Caco-2 (cell line): ENCODE data around the gene HOXA5. TPM values are rescaled to one million over a fixed set of nuclear protein-coding genes. Genes with fewer than 3 reads are reported as not detected.

ENCODE experiments used
- BruUV-seq: library from RNA; stranded (reverse); fragments of 400-500 nt; replicated peaks from 2 replicates; lab custom pipeline; 2021; lab: Mats Ljungman, UMichigan
- CTCF ChIA-PET: fragments of 300-600 bp; sonication (Branson Sonifier 250); formaldehyde crosslinking; loops from one replicate; lab custom pipeline; 2022; ENCODE audit warnings: antibody characterized with exemption; lab: Charles Lee
- POLR2A ChIA-PET: fragments of 300-600 bp; sonication (Branson Sonifier 250); formaldehyde crosslinking; loops from one replicate; lab custom pipeline; 2022; ENCODE audit warnings: antibody characterized with exemption; lab: Charles Lee
- DNase-seq, 2 experiments: peaks; one replicate each; pipeline versions ENCODE4 v3.0.0 to v3.0.0-alpha.2; 2020 to 2022
- H3K27me3 ChIP-seq: replicated peaks from 2 replicates; pipeline ENCODE4 v1.6.0; 2011; ENCODE audit warnings: low read length; ENCODE audit not compliant: control insufficient read depth, insufficient read depth
- H3K36me3 ChIP-seq: 2 replicates; pipeline ENCODE4 v1.5.1; 2011; ENCODE audit warnings: low read length; ENCODE audit not compliant: control insufficient read depth, insufficient read depth
- H3K4me1 ChIP-seq: fragments of 250-450 bp; sonication (Bioruptor Pico); 2 replicates; pipeline ENCODE4 v1.5.1; 2020; ENCODE audit warnings: mild to moderate bottlenecking
- H3K4me3 ChIP-seq: 2 replicates; pipeline ENCODE4 v1.5.1; 2011; ENCODE audit warnings: low read depth, mild to moderate bottlenecking, control low read depth, low read length
- H3K9me3 ChIP-seq: fragments of 250-450 bp; sonication (Bioruptor Pico); 2 replicates; pipeline ENCODE4 v1.5.1; 2020; ENCODE audit warnings: mild to moderate bottlenecking, moderate library complexity
- H3K27ac Mint-ChIP-seq: one replicate; pipeline ENCODE4 v1.8.0; 2022; ENCODE audit warnings: mixed read lengths; ENCODE audit not compliant: unreplicated experiment
- H3K27me3 Mint-ChIP-seq: one replicate; pipeline ENCODE4 v1.8.0; 2022; ENCODE audit warnings: mixed read lengths; ENCODE audit not compliant: insufficient read depth, unreplicated experiment
- H3K36me3 Mint-ChIP-seq: one replicate; pipeline ENCODE4 v1.8.0; 2022; ENCODE audit warnings: mild to moderate bottlenecking, mixed read lengths; ENCODE audit not compliant: insufficient read depth, unreplicated experiment
- H3K4me1 Mint-ChIP-seq: one replicate; pipeline ENCODE4 v1.8.0; 2022; ENCODE audit warnings: low read depth, mixed read lengths; ENCODE audit not compliant: unreplicated experiment
- H3K4me3 Mint-ChIP-seq: one replicate; pipeline ENCODE4 v1.8.0; 2022; ENCODE audit warnings: mild to moderate bottlenecking, moderate library complexity, mixed read lengths; ENCODE audit not compliant: unreplicated experiment
- H3K9me3 Mint-ChIP-seq: one replicate; pipeline ENCODE4 v1.8.0; 2022; ENCODE audit warnings: mixed read lengths; ENCODE audit not compliant: unreplicated experiment
- intact Hi-C: fragments of 100-400 bp; cut with micrococcal nuclease; formaldehyde crosslinking; loops from one replicate; pipeline ENCODE4 v1.10.0; 2022; ENCODE audit not compliant: unreplicated experiment
- total RNA-seq: library from RNA; stranded (reverse); gene quantifications from 2 replicates; pipeline ENCODE4 v1.2.3, GENCODE V29; 2022
- TF ChIP-seq, protein P1 (sequence below), 2 experiments: fragments of 200-600 bp in 1 of 2; IDR thresholded peaks; 1 replicate in 1 of 2; 2 replicates in 1 of 2; pipeline versions ENCODE4 v1.5.1 to v1.8.0; 2011 to 2022; ENCODE audit warnings: antibody characterized with exemption in 1 of 2, control low read depth in 1 of 2, inconsistent platforms in 1 of 2, low read depth in 1 of 2, low read length in 1 of 2, mild to moderate bottlenecking in 1 of 2, moderate library complexity in 1 of 2; ENCODE audit not compliant: insufficient read depth in 1 of 2, severe bottlenecking in 1 of 2, unreplicated experiment in 1 of 2

The HOXA5 gene
- total RNA-seq, 1 experiment from 2014 or later = 4.9 TPM

DNA sequence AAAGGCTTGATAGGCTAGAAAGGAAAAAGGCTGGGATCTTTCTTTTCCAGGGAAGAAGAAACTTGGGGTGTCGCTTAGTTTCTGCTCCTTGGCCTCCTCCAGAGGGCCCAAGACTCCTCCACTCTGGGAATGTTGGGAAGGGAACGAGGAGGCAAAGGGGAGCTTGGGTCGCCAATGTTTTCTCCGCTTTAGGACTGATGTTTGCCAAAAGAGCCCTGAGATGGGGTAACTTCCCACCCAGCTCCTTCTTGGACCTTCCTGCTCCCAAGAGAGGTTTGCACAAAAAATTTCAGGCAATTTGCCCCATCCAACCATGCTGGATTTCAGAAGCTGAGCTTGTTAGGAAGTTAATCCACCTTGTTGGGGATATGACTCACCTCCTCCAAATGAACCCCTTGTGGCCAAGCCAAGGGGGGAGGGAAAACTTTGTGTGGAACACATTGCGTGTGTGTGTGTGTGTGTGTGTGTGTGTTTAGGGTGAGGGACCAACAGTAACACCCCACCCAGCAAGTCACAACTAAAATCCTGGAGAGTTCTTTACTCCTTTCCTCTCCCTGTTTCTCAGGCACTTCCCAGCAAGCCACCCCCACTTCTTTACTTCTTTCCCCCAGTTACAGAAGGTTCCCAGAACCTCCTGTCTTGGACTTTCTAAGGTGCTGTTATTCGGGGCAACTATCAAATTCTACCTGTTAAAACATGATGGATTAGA lies 32.3 kb downstream of the HOXA5 start:
- H3K36me3 ChIP-seq = no peaks in the 10 kb centered on the region; the same call in 1 of the 2 replicates
- Mint-ChIP-seq H3K4me3 (peak overlapping the region; percentile 85), H3K27me3 (no peaks in the 10 kb centered on the region), H3K4me1 (peaks cover 20% of the 10 kb centered on the region), H3K9me3 (no peaks in the 10 kb centered on the region), H3K27ac (peak overlapping the region; percentile 87), H3K36me3 (peaks cover 35% of the 10 kb centered on the region)
- H3K9me3 ChIP-seq = no peaks in the 10 kb centered on the region
- intact Hi-C loops = no loop called here
- H3K27me3 ChIP-seq = no peaks in the 10 kb centered on the region
- BruUV-seq = no TSS peak
- H3K4me1 ChIP-seq = peaks cover 30% of the 10 kb centered on the region
- TF ChIP-seq, protein P1, sequence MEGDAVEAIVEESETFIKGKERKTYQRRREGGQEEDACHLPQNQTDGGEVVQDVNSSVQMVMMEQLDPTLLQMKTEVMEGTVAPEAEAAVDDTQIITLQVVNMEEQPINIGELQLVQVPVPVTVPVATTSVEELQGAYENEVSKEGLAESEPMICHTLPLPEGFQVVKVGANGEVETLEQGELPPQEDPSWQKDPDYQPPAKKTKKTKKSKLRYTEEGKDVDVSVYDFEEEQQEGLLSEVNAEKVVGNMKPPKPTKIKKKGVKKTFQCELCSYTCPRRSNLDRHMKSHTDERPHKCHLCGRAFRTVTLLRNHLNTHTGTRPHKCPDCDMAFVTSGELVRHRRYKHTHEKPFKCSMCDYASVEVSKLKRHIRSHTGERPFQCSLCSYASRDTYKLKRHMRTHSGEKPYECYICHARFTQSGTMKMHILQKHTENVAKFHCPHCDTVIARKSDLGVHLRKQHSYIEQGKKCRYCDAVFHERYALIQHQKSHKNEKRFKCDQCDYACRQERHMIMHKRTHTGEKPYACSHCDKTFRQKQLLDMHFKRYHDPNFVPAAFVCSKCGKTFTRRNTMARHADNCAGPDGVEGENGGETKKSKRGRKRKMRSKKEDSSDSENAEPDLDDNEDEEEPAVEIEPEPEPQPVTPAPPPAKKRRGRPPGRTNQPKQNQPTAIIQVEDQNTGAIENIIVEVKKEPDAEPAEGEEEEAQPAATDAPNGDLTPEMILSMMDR (IDR thresholded peaks at IDR 0.05; ENCODE audit: insufficient read depth in 1 of 2, low read depth in 1 of 2, low read length in 1 of 2, severe bottlenecking in 1 of 2, unreplicated experiment in 1 of 2) = peak in 1 of 2 experiments; percentile 10
- H3K4me3 ChIP-seq = peak overlapping the region; percentile 41
- peak in 1 of 2 experiments; percentile 30 for DNase-seq
- CTCF ChIA-PET = interaction anchor here (0.8 to 1.5 kb wide), 7 partner anchors 11 to 162 kb away, joined by 3 to 9 read pairs (median 4); partner anchors contain the start of gene HOXA4
- POLR2A ChIA-PET = interaction anchor here (0.5 to 1.4 kb wide), 6 partner anchors 9 to 247 kb away, joined by 3 to 8 read pairs (median 6); partner anchors contain the start of genes HOXA4 and SKAP2

DNA sequence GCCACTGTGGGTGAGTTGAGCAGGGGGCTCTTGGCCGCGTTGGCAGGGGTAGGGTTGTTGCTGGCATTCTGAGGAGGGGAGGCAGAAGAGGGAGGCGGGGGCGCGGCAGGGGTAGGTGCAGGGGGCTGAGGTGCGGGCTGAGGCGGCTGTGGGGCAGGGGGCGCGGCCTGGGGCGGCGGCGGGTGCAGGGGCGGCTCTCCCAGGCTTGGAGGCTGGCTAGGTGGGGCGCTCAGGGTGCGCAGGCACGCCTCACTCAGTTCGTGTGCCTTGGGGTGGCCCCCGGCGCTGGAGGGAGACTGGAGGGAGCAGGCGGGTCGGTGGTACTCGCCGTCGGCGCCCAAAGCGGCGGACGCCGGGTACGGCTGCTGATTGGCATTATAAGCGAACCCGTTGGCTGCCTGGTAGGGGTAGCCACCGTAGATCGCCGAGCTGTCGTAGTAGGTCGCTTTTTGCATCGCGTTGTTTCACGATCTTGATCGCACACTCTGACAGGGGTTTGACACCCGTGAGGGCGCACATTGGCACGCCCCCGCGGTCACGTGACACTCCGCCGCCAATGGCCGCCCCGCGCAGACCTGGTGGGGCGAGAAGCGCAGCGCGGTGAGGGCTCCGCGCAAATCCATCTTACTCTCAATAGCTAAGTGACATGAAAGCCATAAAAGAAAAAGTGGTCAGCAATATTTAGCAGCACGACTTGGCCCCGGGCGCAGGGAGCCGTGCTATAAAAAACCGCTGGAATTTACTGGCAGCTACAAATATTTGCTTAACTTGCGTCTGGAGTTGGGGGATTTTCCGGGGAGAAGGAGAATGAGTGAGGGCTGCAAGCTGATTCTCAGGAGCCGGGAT lies 33.1 kb downstream of the HOXA5 start:
- no TSS peak for BruUV-seq
- no peaks in the 10 kb centered on the region for H3K9me3 ChIP-seq
- Mint-ChIP-seq H3K4me3 (peak overlapping the region; percentile 85), H3K4me1 (peaks cover 16% of the 10 kb centered on the region), H3K9me3 (no peaks in the 10 kb centered on the region), H3K36me3 (peaks cover 32% of the 10 kb centered on the region), H3K27me3 (no peaks in the 10 kb centered on the region), H3K27ac (peak overlapping the region; percentile 87)
- peak; percentile 90 to 93 for DNase-seq
- H3K36me3 ChIP-seq = no peaks in the 10 kb centered on the region; the same call in 1 of the 2 replicates
- intact Hi-C loops = loop anchor here (1.0 kb wide), 2 partner anchors 12 to 14 kb away; no protein-coding TSS in a partner anchor
- H3K4me1 ChIP-seq = peaks cover 30% of the 10 kb centered on the region
- H3K4me3 ChIP-seq = peak overlapping the region; percentile 41
- ChIA-PET POLR2A (interaction anchor here (0.5 to 1.4 kb wide), 6 partner anchors 10 to 246 kb away, joined by 3 to 8 read pairs (median 6); partner anchors contain the start of genes HOXA4 and SKAP2), CTCF (interaction anchor here (0.8 to 1.5 kb wide), 7 partner anchors 12 to 161 kb away, joined by 3 to 9 read pairs (median 4); partner anchors contain the start of gene HOXA4)
- H3K27me3 ChIP-seq = no peaks in the 10 kb centered on the region
- TF ChIP-seq, protein P1 (IDR thresholded peaks at IDR 0.05; ENCODE audit: insufficient read depth in 1 of 2, low read depth in 1 of 2, low read length in 1 of 2, severe bottlenecking in 1 of 2, unreplicated experiment in 1 of 2) = no peak
